Left hindlimb (tissue), 1 donor: ENCODE measurements around the gene IFNL1.
"Not testable (repeated sequence)": the region's sequence is repeated elsewhere in the genome, so short reads cannot be mapped to it uniquely, and the experiment has no call there.

Source experiments
- DNase-seq: peaks from one replicate; pipeline ENCODE4 v3.0.0-alpha.2; 2018

The IFNL1 gene

GRCh38 chr19:39296055-39296645 lies at the start of gene IFNL1:
TSS of gene IFNL1 (plus strand) at chr19:39296407. CDS start at chr19:39296422, 15 bp downstream.
- no peak for DNase-seq

GRCh38 chr19:39246951-39247669 lies 49.1 kb upstream of the IFNL1 start:
- DNase-seq = no peak

- DNase-seq = no peak
These were observed 48.2 kb upstream of the IFNL1 start for GRCh38 chr19:39247701-39248664.

GRCh38 chr19:39248806-39249205 lies 47.4 kb upstream of the IFNL1 start, which contains the start of gene IFNL4:
TSS of gene IFNL4 (minus strand) at chr19:39248856.
- DNase-seq = no peak

GRCh38 chr19:39251081-39251480 lies 45.1 kb upstream of the IFNL1 start:
- no peak for DNase-seq

GRCh38 chr19:39251846-39252245 lies 44.4 kb upstream of the IFNL1 start:
- no peak for DNase-seq

- DNase-seq = no peak
These were observed 43.7 kb upstream of the IFNL1 start for GRCh38 chr19:39252458-39252857.

GRCh38 chr19:39253374-39254149 lies 42.6 kb upstream of the IFNL1 start:
- DNase-seq = no peak

- DNase-seq = no peak
These were observed 41.5 kb upstream of the IFNL1 start for GRCh38 chr19:39254531-39255345.

- DNase-seq = no peak
These were observed 39.0 kb upstream of the IFNL1 start for GRCh38 chr19:39257227-39257626.

- no peak for DNase-seq
These were observed 34.5 kb upstream of the IFNL1 start for GRCh38 chr19:39261704-39262103.

- DNase-seq = no peak
These were observed 33.7 kb upstream of the IFNL1 start for GRCh38 chr19:39262496-39262895.

GRCh38 chr19:39263912-39264305 lies 32.3 kb upstream of the IFNL1 start:
- no peak for DNase-seq

- peak; percentile 52 for DNase-seq
These were observed 31.6 kb upstream of the IFNL1 start for GRCh38 chr19:39264306-39265290.

GRCh38 chr19:39265321-39265916 lies 30.8 kb upstream of the IFNL1 start:
- DNase-seq = no peak

GRCh38 chr19:39268085-39268484 lies 28.1 kb upstream of the IFNL1 start, which contains the start of gene IFNL2:
TSS of gene IFNL2 (plus strand) at chr19:39268396. CDS start at chr19:39268569, 173 bp downstream.
- DNase-seq = not testable (repeated sequence)

- DNase-seq = not testable (repeated sequence)
These were observed 27.5 kb upstream of the IFNL1 start for GRCh38 chr19:39268531-39269223.

GRCh38 chr19:39269369-39269768 lies 26.8 kb upstream of the IFNL1 start:
- not testable (repeated sequence) for DNase-seq
